Heart right ventricle (tissue), 16 donors: ENCODE results near the gene HEXIM1. TPM values are rescaled to one million over a fixed set of nuclear protein-coding genes. Genes with fewer than 3 reads are reported as not detected.

Source experiments
- ATAC-seq, 8 donors: fragments of 200-7000 bp; cut with Tn5 transposase; one replicate each; pipeline ENCODE4 v1.9.1; 2020; ENCODE audit warnings: mild to moderate bottlenecking in 8 of 8, moderate library complexity in 8 of 8, moderate number of reproducible peaks in 1 of 8
- DNase-seq, 2 donors: peaks; one replicate each; pipeline ENCODE4 v3.0.0-alpha.2; 2020
- H3K27ac ChIP-seq, 10 donors: fragments of 200-600 bp; sonication (generic) in 2 of 10; one replicate each; pipeline versions ENCODE4 v1.5.0 to v1.8.0; 2020 to 2022; ENCODE audit warnings: mild to moderate bottlenecking in 3 of 10
- H3K27me3 ChIP-seq, 7 donors: fragments of 200-600 bp; one replicate each; pipeline ENCODE4 v1.8.0; 2021 to 2022; ENCODE audit warnings: mild to moderate bottlenecking in 2 of 7
- H3K36me3 ChIP-seq, 9 donors: fragments of 200-600 bp; sonication (generic) in 1 of 9; one replicate each; pipeline versions ENCODE4 v1.5.0 to v1.8.0; 2020 to 2022; ENCODE audit warnings: mild to moderate bottlenecking in 2 of 9
- H3K4me1 ChIP-seq, 9 donors: fragments of 200-600 bp; sonication (generic) in 1 of 9; one replicate each; pipeline versions ENCODE4 v1.5.0 to v1.8.0; 2020 to 2022; ENCODE audit warnings: mild to moderate bottlenecking in 4 of 9
- H3K4me3 ChIP-seq, 10 donors: fragments of 200-600 bp; sonication (generic) in 2 of 10; one replicate each; pipeline versions ENCODE4 v1.5.0 to v1.8.0; 2020 to 2022; ENCODE audit warnings: mild to moderate bottlenecking in 7 of 10, moderate library complexity in 2 of 10
- H3K9me3 ChIP-seq, 11 donors: fragments of 200-600 bp in 10 of 11; sonication (generic) in 2 of 11; one replicate each; pipeline versions ENCODE4 v1.5.0 to v1.8.0; 2013 to 2022; ENCODE audit warnings: mild to moderate bottlenecking in 2 of 11, control low read depth in 1 of 11, moderate library complexity in 1 of 11
- WGBS, 2 donors: extraction: QIAGEN DNeasy Blood & Tissue Kit; methylation state at CpG; one replicate each; pipeline ENCODE4 v1.1.7; 2013; ENCODE audit warnings: inconsistent platforms in 1 of 2; 5-methylcytosine and 5-hydroxymethylcytosine counted together
- intact Hi-C, 10 donors: fragments of 100-400 bp; cut with DNase I; formaldehyde crosslinking; loops; one replicate each; pipeline versions ENCODE4 v1.11.1 to v1.14.2; 2022
- polyA plus RNA-seq, 2 donors: library from polyadenylated mRNA; stranded (reverse); fragments of 200-250 nt; gene quantifications; one replicate each; pipeline ENCODE4 v1.2.3, GENCODE V29; 2013
- total RNA-seq, 10 donors: library from RNA; stranded (reverse); fragmentation: NEBNext Ultra II Directional in 3 of 10; extraction: Animal tissue kit (Norgen Biotek cat#: 25700) in 3 of 10; gene quantifications; one replicate each; pipeline versions ENCODE4 v1.2.1 to v1.2.4, GENCODE V29; 2021 to 2023
- TF ChIP-seq, protein P1 (sequence below), 9 donors: fragments of 200-600 bp; sonication (generic) in 2 of 9; IDR thresholded peaks; one replicate each; pipeline versions ENCODE4 v1.5.0 to v1.8.0; 2021 to 2022; ENCODE audit warnings: antibody characterized with exemption in 9 of 9, mild to moderate bottlenecking in 5 of 9, moderate library complexity in 1 of 9
- donor health status: Arrhythmogenic right ventricular cardiomyopathy.
- donor health status: ischemic (EF 13 %, LVEDD 7.1; RV severe dilation, severe dysfunction).
- donor health status: healthy with polysubstance abuse.
- donor health status: DM: no; HTN: yes; CAD: no.
- donor health status: DM: no; HTN: no; CAD: no.
- donor health status: ischemic (EF 25% LVEDD 6.9; RV normal size, moderate dysfunction).
- donor health status: ischemic (EF 25% LVEDD 5.7; RV mildly dilated, moderate dysfunction).
- donor health status: healthy.
- donor health status: DM: yes; HTN: yes; CAD: no.
- donor health status: Ischemic cardiomyopathy.
- donor health status: ischemic (EF 35%, LVEDD 5.7; RV mildly dilated, moderate dysfunction).
- donor health status: nonischemic (EF 11% LVEDD 7.7; RV severe dilation, severe dysfunction).
- donor health status: DM: yes; HTN: yes; CAD: no.
- donor health status: PGD.
- donor health status: ischemic (EF 29% LVEDD 5.4; RV normal size, mild dysfunction).
- donor health status: nonischemic (EF 23%, LVEDD 6.1; RV moderate dilation, normal function).

The HEXIM1 gene
- total and polyA plus RNA-seq, 12 donors: 8.4 to 37.4 (median 18.3) TPM

DNA sequence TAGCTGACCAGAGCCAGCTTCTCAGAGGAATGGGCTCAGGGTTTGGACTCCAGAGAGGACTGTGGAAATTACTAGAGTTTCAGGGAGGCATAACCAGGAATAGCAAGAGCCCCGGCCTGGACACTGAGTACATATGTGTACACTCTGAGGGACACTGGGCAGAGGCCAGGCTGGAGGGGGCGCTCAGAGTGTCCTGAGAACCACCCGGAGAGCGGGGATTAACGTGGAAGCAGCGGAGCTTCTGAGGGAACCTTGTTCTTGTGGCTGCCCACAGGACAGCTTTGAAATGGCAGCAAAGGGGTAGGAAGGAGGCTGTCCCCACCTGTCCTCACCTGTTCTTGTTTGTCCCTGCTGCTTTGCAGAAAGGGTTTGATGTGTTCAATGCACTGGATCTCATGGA lies 43.8 kb upstream of the HEXIM1 start:
- ATAC-seq: peak in 1 of 8 donors; percentile 2
- no peaks in the 10 kb centered on the region for H3K9me3 ChIP-seq
- H3K4me1 ChIP-seq: peaks cover 4 to 82% (median 50%) of the 10 kb centered on the region in 9 donors
- no peak for DNase-seq
- intact Hi-C loops: loop anchor here in 1 of 10 donors (10.0 kb wide), 1 partner anchor 330 kb away; no protein-coding TSS in a partner anchor
- 82 to 83% methylated on average over 6 of the region's 6 CpGs for WGBS, 2 donors
- H3K27me3 ChIP-seq: no peaks in the 10 kb centered on the region
- no peak overlapping the region for H3K4me3 ChIP-seq
- H3K27ac ChIP-seq: peak overlapping the region in 9 of 10 donors; percentile 35 to 94 (median 77)
- H3K36me3 ChIP-seq: peaks cover 0 to 97% (median 63%) of the 10 kb centered on the region in 9 donors
- TF ChIP-seq, protein P1, sequence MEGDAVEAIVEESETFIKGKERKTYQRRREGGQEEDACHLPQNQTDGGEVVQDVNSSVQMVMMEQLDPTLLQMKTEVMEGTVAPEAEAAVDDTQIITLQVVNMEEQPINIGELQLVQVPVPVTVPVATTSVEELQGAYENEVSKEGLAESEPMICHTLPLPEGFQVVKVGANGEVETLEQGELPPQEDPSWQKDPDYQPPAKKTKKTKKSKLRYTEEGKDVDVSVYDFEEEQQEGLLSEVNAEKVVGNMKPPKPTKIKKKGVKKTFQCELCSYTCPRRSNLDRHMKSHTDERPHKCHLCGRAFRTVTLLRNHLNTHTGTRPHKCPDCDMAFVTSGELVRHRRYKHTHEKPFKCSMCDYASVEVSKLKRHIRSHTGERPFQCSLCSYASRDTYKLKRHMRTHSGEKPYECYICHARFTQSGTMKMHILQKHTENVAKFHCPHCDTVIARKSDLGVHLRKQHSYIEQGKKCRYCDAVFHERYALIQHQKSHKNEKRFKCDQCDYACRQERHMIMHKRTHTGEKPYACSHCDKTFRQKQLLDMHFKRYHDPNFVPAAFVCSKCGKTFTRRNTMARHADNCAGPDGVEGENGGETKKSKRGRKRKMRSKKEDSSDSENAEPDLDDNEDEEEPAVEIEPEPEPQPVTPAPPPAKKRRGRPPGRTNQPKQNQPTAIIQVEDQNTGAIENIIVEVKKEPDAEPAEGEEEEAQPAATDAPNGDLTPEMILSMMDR (IDR thresholded peaks at IDR 0.05): no peak

GRCh38 chr17:45104907-45105624 lies 43.2 kb upstream of the HEXIM1 start:
- peaks cover 0 to 91% (median 58%) of the 10 kb centered on the region in 9 donors for H3K36me3 ChIP-seq
- intact Hi-C loops: loop anchor here in 1 of 10 donors (10.0 kb wide), 1 partner anchor 330 kb away; no protein-coding TSS in a partner anchor
- H3K27me3 ChIP-seq: no peaks in the 10 kb centered on the region
- H3K27ac ChIP-seq: peak overlapping the region in 9 of 10 donors; percentile 35 to 94 (median 77)
- H3K4me3 ChIP-seq: no peak overlapping the region
- peaks cover 4 to 88% (median 52%) of the 10 kb centered on the region in 9 donors for H3K4me1 ChIP-seq
- no peaks in the 10 kb centered on the region for H3K9me3 ChIP-seq
- DNase-seq (no peak), ATAC-seq (peak in 1 of 8 donors; percentile 2)
- 74% methylated on average over 17 of the region's 17 CpGs for WGBS, 2 donors
- TF ChIP-seq, protein P1 (IDR thresholded peaks at IDR 0.05): peak in 3 of 9 donors; percentile 3 to 26 (median 23)

GRCh38 chr17:45106096-45106495 lies 42.2 kb upstream of the HEXIM1 start:
- intact Hi-C loops: loop anchor here in 1 of 10 donors (10.0 kb wide), 1 partner anchor 331 kb away; no protein-coding TSS in a partner anchor
- H3K36me3 ChIP-seq: peaks cover 0 to 82% (median 57%) of the 10 kb centered on the region in 9 donors
- peaks cover 9 to 98% (median 62%) of the 10 kb centered on the region in 9 donors for H3K4me1 ChIP-seq
- DNase-seq: no peak
- 64 to 70% methylated on average over 5 of the region's 5 CpGs for WGBS, 2 donors
- no peak for ATAC-seq
- no peak overlapping the region for H3K4me3 ChIP-seq
- no peaks in the 10 kb centered on the region for H3K27me3 ChIP-seq
- TF ChIP-seq, protein P1 (IDR thresholded peaks at IDR 0.05): no peak
- no peaks in the 10 kb centered on the region for H3K9me3 ChIP-seq
- H3K27ac ChIP-seq: peak overlapping the region in 4 of 10 donors; percentile 25 to 94 (median 28)

- TF ChIP-seq, protein P1 (IDR thresholded peaks at IDR 0.05): no peak
- DNase-seq (no peak), ATAC-seq (no peak)
- Histone ChIP-seq H3K9me3 (no peaks in the 10 kb centered on the region), H3K36me3 (peaks cover 0 to 77% (median 56%) of the 10 kb centered on the region in 9 donors), H3K27ac (peak overlapping the region in 4 of 10 donors; percentile 25 to 94 (median 28)), H3K4me3 (no peak overlapping the region), H3K4me1 (peaks cover 9 to 100% (median 59%) of the 10 kb centered on the region in 9 donors), H3K27me3 (no peaks in the 10 kb centered on the region)
- intact Hi-C loops: loop anchor here in 1 of 10 donors (10.0 kb wide), 1 partner anchor 332 kb away; no protein-coding TSS in a partner anchor
- WGBS, 2 donors: 70 to 73% methylated on average over 5 of the region's 5 CpGs
These were observed 41.7 kb upstream of the HEXIM1 start for GRCh38 chr17:45106582-45106981.
